Ovary (tissue), 9 donors: ENCODE data around the gene GALNT12. TPM values are rescaled to one million over a fixed set of nuclear protein-coding genes. Genes with fewer than 3 reads are reported as not detected.

Source experiments
- DNase-seq, 5 donors: peaks; one replicate each; pipeline ENCODE4 v3.0.0-alpha.2; 2019 to 2020
- H3K27ac ChIP-seq, 2 donors: fragments of 200-600 bp; one replicate each; pipeline versions ENCODE4 v1.5.1 to v1.8.0; 2019 to 2022
- H3K27me3 ChIP-seq: fragments of 200-600 bp; one replicate; pipeline ENCODE4 v1.8.0; 2022
- H3K36me3 ChIP-seq: fragments of 200-600 bp; sonication (generic); one replicate; pipeline ENCODE4 v1.5.1; 2019
- H3K4me1 ChIP-seq: one replicate; pipeline ENCODE4 v1.8.1; 2013; ENCODE audit warnings: mild to moderate bottlenecking, moderate library complexity; ENCODE audit not compliant: insufficient read depth
- H3K4me3 ChIP-seq: fragments of 200-600 bp; sonication (generic); one replicate; pipeline ENCODE4 v1.5.1; 2017
- H3K9me3 ChIP-seq, 2 donors: fragments of 200-600 bp in 1 of 2; sonication (generic) in 1 of 2; one replicate each; pipeline versions ENCODE4 v1.5.1 to v1.8.1; 2013 to 2019; ENCODE audit warnings: mild to moderate bottlenecking in 1 of 2, moderate library complexity in 1 of 2
- EP300 ChIP-seq: sonication (generic); formaldehyde crosslinking; IDR thresholded peaks from one replicate; pipeline ENCODE4 v1.6.1; 2017; ENCODE audit warnings: antibody characterized with exemption
- POLR2A ChIP-seq: fragments of 450-650 bp; IDR thresholded peaks from one replicate; pipeline ENCODE4 v1.6.1; 2017; ENCODE audit warnings: antibody characterized with exemption, mild to moderate bottlenecking, moderate library complexity
- WGBS, 3 donors: extraction: QIAGEN DNeasy Blood & Tissue Kit in 1 of 3; methylation state at CpG; one replicate each; pipeline versions ENCODE4 v1.1.5 to v1.1.7; 2013 to 2017; 5-methylcytosine and 5-hydroxymethylcytosine counted together
- intact Hi-C, 4 donors: fragments of 100-400 bp; cut with DNase I; formaldehyde crosslinking; loops; one replicate each; pipeline versions ENCODE4 v1.11.0 to v1.15.1; 2022 to 2023
- polyA plus RNA-seq, 2 donors: library from polyadenylated mRNA; stranded (reverse); fragments of 200-250 nt in 1 of 2; fragments of 350-450 nt in 1 of 2; fragmentation: Illumina TruSeq in 1 of 2; extraction: RNeasy Lipid Tissue Mini Kit (QIAGEN cat#74804) in 1 of 2; gene quantifications; one replicate each; pipeline ENCODE4 v1.2.3, GENCODE V29; 2013 to 2014
- total RNA-seq, 7 donors: library from RNA; depleted of rRNA in 2 of 7; stranded (reverse); fragments of >200 nt in 2 of 7; fragmentation: NEBNext Ultra II Directional in 3 of 7; extraction: Animal tissue kit (Norgen Biotek cat#: 25700) in 3 of 7; gene quantifications; one replicate each; pipeline versions ENCODE4 v1.1.0 to v1.2.4, GENCODE V29; 2016 to 2023
- TF ChIP-seq, protein P1 (sequence below), 3 donors: fragments of 450-650 bp in 2 of 3; fragments of 200-600 bp in 1 of 3; IDR thresholded peaks; one replicate each; pipeline versions ENCODE4 v1.5.1 to v1.8.0; 2016 to 2022; ENCODE audit warnings: antibody characterized with exemption in 3 of 3, mild to moderate bottlenecking in 1 of 3
- donor health status: DM: no; HTN: no; CAD: no; lungs with moderate emphysema.
- donor health status: DM: no; HTN: no; CAD: no.
- donor health status: Bipolar disorder and iron deficiency.
- donor health status: DM: yes; HTN: yes; CAD: no.
- donor health status: DM: no; HTN: no; CAD: no.
- donor health status: DM: yes; HTN: yes; CAD: no.

The GALNT12 gene
- total and polyA plus RNA-seq, 9 donors: 0.23 to 7.0 (median 1.4) TPM

DNA sequence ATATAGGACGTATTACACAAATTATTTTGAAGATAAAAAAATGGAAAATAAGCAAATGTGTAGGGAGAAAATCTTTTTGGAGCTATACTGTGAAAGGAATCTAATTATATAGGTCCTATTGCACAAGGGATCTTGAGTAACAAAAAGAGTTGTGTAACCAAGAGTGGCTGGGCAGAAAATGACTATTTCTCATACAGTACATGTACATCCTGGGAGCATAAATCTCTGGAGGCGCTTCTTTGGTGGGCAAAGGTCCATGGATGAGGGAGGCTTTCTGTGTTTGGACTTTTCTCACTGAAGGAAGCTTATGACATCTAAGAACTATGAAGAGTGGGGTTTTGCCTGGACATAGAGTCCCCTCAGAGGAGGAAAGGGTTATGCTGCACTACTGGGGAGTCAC lies 40.9 kb upstream of the GALNT12 start:
- Histone ChIP-seq H3K9me3 (no peaks in the 10 kb centered on the region), H3K4me1 (no peaks in the 10 kb centered on the region), H3K27me3 (no peaks in the 10 kb centered on the region), H3K4me3 (no peak overlapping the region), H3K36me3 (peaks cover 3% of the 10 kb centered on the region), H3K27ac (no peak overlapping the region)
- WGBS, 3 donors: 93 to 98% (median 95%) methylated on average over 2 of the region's 2 CpGs
- TF ChIP-seq, protein P1, sequence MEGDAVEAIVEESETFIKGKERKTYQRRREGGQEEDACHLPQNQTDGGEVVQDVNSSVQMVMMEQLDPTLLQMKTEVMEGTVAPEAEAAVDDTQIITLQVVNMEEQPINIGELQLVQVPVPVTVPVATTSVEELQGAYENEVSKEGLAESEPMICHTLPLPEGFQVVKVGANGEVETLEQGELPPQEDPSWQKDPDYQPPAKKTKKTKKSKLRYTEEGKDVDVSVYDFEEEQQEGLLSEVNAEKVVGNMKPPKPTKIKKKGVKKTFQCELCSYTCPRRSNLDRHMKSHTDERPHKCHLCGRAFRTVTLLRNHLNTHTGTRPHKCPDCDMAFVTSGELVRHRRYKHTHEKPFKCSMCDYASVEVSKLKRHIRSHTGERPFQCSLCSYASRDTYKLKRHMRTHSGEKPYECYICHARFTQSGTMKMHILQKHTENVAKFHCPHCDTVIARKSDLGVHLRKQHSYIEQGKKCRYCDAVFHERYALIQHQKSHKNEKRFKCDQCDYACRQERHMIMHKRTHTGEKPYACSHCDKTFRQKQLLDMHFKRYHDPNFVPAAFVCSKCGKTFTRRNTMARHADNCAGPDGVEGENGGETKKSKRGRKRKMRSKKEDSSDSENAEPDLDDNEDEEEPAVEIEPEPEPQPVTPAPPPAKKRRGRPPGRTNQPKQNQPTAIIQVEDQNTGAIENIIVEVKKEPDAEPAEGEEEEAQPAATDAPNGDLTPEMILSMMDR (IDR thresholded peaks at IDR 0.05): no peak
- TF ChIP-seq POLR2A: no peak
- TF ChIP-seq EP300: no peak
- intact Hi-C loops: no loop called here
- no peak for DNase-seq

GRCh38 chr9:98767196-98767595 lies 40.3 kb upstream of the GALNT12 start:
- TF ChIP-seq EP300: no peak
- no peak for TF ChIP-seq POLR2A
- TF ChIP-seq, protein P1 (IDR thresholded peaks at IDR 0.05): no peak
- no peak overlapping the region for H3K4me3 ChIP-seq
- DNase-seq: no peak
- H3K9me3 ChIP-seq: no peaks in the 10 kb centered on the region
- intact Hi-C loops: no loop called here
- H3K36me3 ChIP-seq: peaks cover 3% of the 10 kb centered on the region
- WGBS, 3 donors: 96 to 100% (median 99%) methylated on average over 3 of the region's 3 CpGs
- H3K27ac ChIP-seq: no peak overlapping the region
- no peaks in the 10 kb centered on the region for H3K4me1 ChIP-seq
- no peaks in the 10 kb centered on the region for H3K27me3 ChIP-seq

DNA sequence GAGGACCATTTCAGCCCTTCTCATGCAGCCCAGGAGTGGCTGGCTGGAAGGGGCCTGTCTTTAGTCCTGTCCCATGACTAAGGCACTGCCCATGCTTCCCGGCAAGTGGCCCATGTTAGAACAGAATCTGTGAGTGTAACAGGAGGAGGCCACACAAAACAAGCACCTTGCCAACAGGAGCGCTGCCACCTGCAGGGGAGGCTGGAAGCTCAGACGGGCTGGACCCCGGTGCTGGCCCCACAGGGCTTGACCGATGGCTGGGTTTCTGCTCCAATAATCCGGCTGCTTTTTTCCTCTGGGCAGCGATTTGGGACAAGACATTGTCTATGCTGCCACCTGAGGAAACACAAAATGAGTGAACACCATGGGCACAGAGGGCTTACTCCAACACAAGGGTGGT lies 39.6 kb upstream of the GALNT12 start:
- no peak overlapping the region for H3K4me3 ChIP-seq
- no peak for DNase-seq
- H3K27ac ChIP-seq: no peak overlapping the region
- no peaks in the 10 kb centered on the region for H3K27me3 ChIP-seq
- TF ChIP-seq EP300 (no peak), POLR2A (no peak)
- TF ChIP-seq, protein P1 (IDR thresholded peaks at IDR 0.05): no peak
- WGBS, 3 donors: 94 to 97% (median 95%) methylated on average over 7 of the region's 7 CpGs
- H3K36me3 ChIP-seq: peaks cover 3% of the 10 kb centered on the region
- no peaks in the 10 kb centered on the region for H3K9me3 ChIP-seq
- H3K4me1 ChIP-seq: no peaks in the 10 kb centered on the region
- intact Hi-C loops: no loop called here

DNA sequence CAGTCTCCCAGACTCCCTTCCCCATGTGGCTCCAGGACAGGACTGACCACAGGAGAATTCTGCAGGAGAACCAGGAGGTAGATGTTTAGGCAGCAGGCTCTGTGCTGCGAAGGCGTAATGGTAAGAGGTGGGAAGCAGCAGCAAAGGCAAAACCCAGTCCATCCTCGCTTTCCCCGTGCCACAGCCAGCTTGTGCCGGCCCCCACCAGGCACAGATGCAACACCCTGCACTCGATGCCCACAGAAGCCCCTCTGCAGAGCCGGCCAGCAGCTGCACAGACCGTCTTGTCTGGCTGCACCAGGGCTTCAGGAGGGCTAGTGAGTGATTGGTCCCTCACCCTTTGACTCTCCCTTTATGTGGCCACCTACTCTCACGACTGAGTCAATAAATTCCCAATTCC lies 39.1 kb upstream of the GALNT12 start:
- no peaks in the 10 kb centered on the region for H3K4me1 ChIP-seq
- no peak for DNase-seq
- WGBS, 3 donors: 90 to 96% (median 95%) methylated on average over 9 of the region's 9 CpGs
- TF ChIP-seq POLR2A: no peak
- TF ChIP-seq, protein P1 (IDR thresholded peaks at IDR 0.05): no peak
- TF ChIP-seq EP300: no peak
- H3K4me3 ChIP-seq: no peak overlapping the region
- intact Hi-C loops: no loop called here
- H3K27me3 ChIP-seq: no peaks in the 10 kb centered on the region
- H3K36me3 ChIP-seq: peaks cover under 1% of the 10 kb centered on the region
- H3K9me3 ChIP-seq: no peaks in the 10 kb centered on the region
- H3K27ac ChIP-seq: no peak overlapping the region
